ENCODE data around the gene SCEL. TPM values are rescaled to one million over a fixed set of nuclear protein-coding genes. Genes with fewer than 3 reads are reported as not detected.

The SCEL gene
- total RNA-seq, 1 donor from 2014 or later: not detected

DNA sequence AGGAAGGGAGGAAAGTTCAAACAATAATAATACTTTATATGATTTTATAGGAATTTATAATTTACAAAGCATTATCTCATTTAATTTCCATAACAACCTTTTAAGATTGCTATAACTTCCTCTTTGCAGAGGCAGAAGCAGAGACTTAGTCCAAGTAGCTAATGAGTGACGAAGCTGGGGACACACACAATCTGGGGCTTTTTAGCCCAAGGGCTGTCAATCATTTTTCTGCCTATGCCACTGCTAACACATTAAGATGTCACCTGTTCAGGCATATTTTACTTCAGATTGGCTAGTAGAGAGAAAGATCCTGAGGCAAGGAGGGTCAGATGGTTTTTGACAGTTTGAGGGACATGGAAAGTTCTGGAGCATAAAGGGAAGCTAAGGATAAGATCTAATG, 12.6 kb downstream of the SCEL start:
- intact Hi-C loops (cut with micrococcal nuclease): no loop called here
- Mint-ChIP-seq H3K27me3 (ENCODE audit: insufficient read depth) (no peaks in the 10 kb centered on the region), H3K4me1 (ENCODE audit: low read depth) (no peaks in the 10 kb centered on the region), H3K4me3 (no peak overlapping the region), H3K27ac (no peak overlapping the region), H3K9me3 (no peaks in the 10 kb centered on the region), H3K36me3 (ENCODE audit: low read depth) (no peaks in the 10 kb centered on the region)
- DNase-seq (ENCODE audit: low spot score): no peak

DNA sequence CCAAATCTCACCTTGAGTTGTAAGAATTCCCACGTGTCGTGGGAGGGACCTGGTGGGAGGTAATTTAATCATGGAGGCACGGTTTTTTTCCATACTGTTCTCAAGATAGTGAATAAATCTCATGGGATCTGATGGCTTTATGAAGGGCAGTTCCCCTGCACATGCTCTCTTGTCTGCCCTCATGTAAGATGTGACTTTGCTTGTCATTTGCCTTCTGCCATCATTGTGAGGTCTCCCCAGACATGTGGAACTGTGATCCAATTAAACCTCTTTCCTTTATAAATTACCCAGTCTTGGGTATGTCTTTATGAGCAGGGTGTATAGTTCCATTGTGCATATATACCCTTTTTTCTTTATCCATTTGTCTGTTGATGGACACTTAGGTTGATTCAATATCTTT, 13.1 kb downstream of the SCEL start:
- Mint-ChIP-seq H3K4me1 (ENCODE audit: low read depth) (no peaks in the 10 kb centered on the region), H3K9me3 (no peaks in the 10 kb centered on the region), H3K27ac (no peak overlapping the region), H3K36me3 (ENCODE audit: low read depth) (no peaks in the 10 kb centered on the region), H3K4me3 (no peak overlapping the region), H3K27me3 (ENCODE audit: insufficient read depth) (no peaks in the 10 kb centered on the region)
- intact Hi-C loops (cut with micrococcal nuclease): no loop called here
- DNase-seq (ENCODE audit: low spot score): no peak

DNA sequence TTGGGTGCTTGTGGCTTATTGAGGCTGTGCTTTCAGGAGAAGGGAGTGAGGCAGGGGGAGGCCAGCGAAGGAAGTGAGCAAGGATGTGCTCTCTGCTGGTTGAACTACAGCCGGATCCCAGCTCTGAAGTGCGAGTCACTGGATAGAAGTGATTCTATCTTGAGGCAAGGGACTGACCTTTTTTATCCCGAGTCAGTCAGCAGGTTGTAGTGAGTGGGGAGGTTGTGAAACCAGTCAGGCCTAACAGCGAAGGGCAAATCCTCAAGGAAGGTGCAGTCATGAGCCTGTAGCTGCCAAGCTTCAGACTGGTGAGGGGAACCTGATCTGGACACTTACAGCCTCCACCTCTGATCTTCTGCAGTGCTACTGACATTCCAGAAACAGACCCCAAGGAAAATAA, 18.6 kb downstream of the SCEL start:
- no peak for DNase-seq (ENCODE audit: low spot score)
- H3K27ac Mint-ChIP-seq: no peak overlapping the region
- no peak overlapping the region for H3K4me3 Mint-ChIP-seq
- no peaks in the 10 kb centered on the region for H3K9me3 Mint-ChIP-seq
- H3K27me3 Mint-ChIP-seq (ENCODE audit: insufficient read depth): peaks cover 6% of the 10 kb centered on the region
- H3K36me3 Mint-ChIP-seq (ENCODE audit: low read depth): no peaks in the 10 kb centered on the region
- intact Hi-C loops (cut with micrococcal nuclease): loop anchor here (10.0 kb wide), 1 partner anchor 559 kb away; the partner anchor contains the start of gene CLN5
- peaks cover 7% of the 10 kb centered on the region for H3K4me1 Mint-ChIP-seq (ENCODE audit: low read depth)

DNA sequence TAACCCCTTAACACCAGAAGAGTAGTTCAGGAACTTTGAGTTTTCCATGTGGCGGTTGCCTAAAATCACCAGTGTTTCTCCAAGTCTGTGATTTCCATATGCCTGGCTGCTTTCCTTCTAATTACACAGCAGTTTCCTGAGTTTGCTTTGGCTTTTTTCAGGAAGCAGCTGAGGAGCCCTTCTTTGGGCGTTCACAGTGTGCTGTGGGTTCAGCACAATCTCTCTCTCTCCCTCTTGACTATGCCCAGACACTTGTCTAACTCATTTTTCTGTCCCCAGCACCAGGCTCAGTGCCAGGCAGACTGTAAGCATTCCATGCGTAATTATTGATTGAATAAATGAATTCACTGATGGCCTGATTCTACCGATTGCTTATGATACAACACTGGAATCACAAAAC, 19.7 kb downstream of the SCEL start:
- Mint-ChIP-seq H3K27ac (no peak overlapping the region), H3K27me3 (ENCODE audit: insufficient read depth) (peaks cover 6% of the 10 kb centered on the region), H3K9me3 (no peaks in the 10 kb centered on the region), H3K4me1 (ENCODE audit: low read depth) (peaks cover 14% of the 10 kb centered on the region), H3K36me3 (ENCODE audit: low read depth) (no peaks in the 10 kb centered on the region), H3K4me3 (no peak overlapping the region)
- DNase-seq (ENCODE audit: low spot score): no peak
- intact Hi-C loops (cut with micrococcal nuclease): loop anchor here (10.0 kb wide), 1 partner anchor 560 kb away; the partner anchor contains the start of gene CLN5

DNA sequence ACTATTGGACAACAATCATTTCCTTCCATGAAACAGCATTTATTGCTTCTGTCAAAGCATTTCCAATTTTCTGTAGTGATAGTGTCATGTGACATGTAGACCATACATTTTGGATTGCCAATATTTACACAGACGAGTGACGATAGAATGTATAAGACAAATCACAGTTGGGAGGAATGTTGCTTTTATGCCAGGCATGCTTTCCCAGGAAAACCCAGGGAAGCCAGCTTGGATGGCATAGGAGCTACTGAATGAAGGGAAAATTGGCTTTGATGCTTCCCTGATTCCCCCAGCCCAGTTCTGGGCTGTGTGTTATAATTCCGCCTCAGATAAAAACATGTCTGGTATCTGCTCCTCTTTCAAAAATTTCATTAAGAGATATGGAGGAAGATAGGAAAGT, 22.5 kb downstream of the SCEL start:
- peaks cover 6% of the 10 kb centered on the region for H3K27me3 Mint-ChIP-seq (ENCODE audit: insufficient read depth)
- no peak for DNase-seq (ENCODE audit: low spot score)
- no peaks in the 10 kb centered on the region for H3K9me3 Mint-ChIP-seq
- no peaks in the 10 kb centered on the region for H3K36me3 Mint-ChIP-seq (ENCODE audit: low read depth)
- H3K4me3 Mint-ChIP-seq: no peak overlapping the region
- intact Hi-C loops (cut with micrococcal nuclease): loop anchor here (10.0 kb wide), 1 partner anchor 563 kb away; the partner anchor contains the start of gene CLN5
- H3K27ac Mint-ChIP-seq: no peak overlapping the region
- peaks cover 14% of the 10 kb centered on the region for H3K4me1 Mint-ChIP-seq (ENCODE audit: low read depth)

DNA sequence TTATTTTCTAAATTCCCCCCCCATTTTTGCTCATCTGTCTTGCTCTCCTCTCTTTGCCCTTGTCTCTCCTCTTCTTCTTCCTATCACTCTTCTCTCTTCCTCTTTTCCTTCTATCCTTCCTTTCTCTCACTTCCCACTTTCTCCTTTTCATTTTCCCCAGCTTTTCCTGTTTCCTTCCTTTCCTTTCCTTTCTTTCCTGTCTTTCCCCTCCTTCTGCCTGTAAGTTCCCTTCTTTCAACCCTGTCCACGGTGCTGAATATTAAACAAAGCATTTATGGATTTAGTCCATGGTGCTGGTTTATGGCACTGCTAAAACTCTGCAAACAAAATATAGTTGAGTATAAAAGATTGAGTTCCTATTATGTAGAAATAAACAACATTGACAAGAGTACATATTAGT, 27.6 kb downstream of the SCEL start:
- DNase-seq (ENCODE audit: low spot score): no peak
- Mint-ChIP-seq H3K9me3 (no peaks in the 10 kb centered on the region), H3K36me3 (ENCODE audit: low read depth) (no peaks in the 10 kb centered on the region), H3K27me3 (ENCODE audit: insufficient read depth) (peaks cover 5% of the 10 kb centered on the region), H3K27ac (no peak overlapping the region), H3K4me3 (no peak overlapping the region), H3K4me1 (ENCODE audit: low read depth) (peaks cover 11% of the 10 kb centered on the region)
- intact Hi-C loops (cut with micrococcal nuclease): no loop called here

DNA sequence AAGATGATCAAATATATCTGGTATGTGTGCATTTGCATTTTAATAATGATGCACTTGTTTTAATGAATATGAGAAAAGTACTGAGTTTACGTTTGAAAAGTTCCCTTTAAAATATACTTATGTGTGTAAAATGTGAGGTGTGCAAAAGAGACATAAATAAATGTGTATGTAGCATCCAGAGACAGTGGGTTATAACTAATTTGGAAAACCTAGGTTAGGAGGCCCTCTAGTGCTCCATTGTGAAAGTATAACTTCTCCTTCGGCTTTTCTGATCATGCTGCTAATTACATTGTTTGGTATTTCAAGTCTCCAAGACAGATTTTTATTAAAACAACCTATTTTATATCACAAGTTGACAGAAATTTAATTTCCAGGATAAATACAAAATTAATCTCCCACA, 30.1 kb downstream of the SCEL start:
- Mint-ChIP-seq H3K9me3 (no peaks in the 10 kb centered on the region), H3K4me1 (ENCODE audit: low read depth) (no peaks in the 10 kb centered on the region), H3K27ac (no peak overlapping the region), H3K27me3 (ENCODE audit: insufficient read depth) (peaks cover 8% of the 10 kb centered on the region), H3K4me3 (no peak overlapping the region), H3K36me3 (ENCODE audit: low read depth) (no peaks in the 10 kb centered on the region)
- DNase-seq (ENCODE audit: low spot score): no peak
- intact Hi-C loops (cut with micrococcal nuclease): loop anchor here (1.0 to 5.0 kb wide), 3 partner anchors 72 to 383 kb away; no protein-coding TSS in a partner anchor

DNA sequence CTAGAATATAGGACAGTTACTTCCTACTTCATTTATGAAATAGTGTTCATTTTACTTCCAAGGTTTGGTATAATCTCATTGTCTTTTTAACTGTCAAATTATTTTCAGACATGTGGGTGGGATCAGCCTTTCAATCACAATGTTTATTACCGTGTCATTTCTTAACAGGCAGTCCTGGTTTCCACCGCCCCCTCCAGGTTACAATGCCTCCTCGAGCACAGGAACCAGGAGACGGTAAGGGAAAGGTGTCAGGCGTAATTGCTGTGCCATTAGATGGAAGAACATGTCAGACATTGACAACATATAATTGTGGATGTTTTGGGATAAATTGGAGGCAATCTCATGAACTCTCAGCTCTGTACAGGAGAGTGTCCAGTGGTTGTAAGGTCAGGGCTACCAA, 36.5 kb downstream of the SCEL start:
- Mint-ChIP-seq H3K36me3 (ENCODE audit: low read depth) (no peaks in the 10 kb centered on the region), H3K27ac (no peak overlapping the region), H3K4me1 (ENCODE audit: low read depth) (no peaks in the 10 kb centered on the region), H3K4me3 (no peak overlapping the region), H3K27me3 (ENCODE audit: insufficient read depth) (peaks cover 15% of the 10 kb centered on the region), H3K9me3 (no peaks in the 10 kb centered on the region)
- DNase-seq (ENCODE audit: low spot score): no peak
- intact Hi-C loops (cut with micrococcal nuclease): no loop called here

DNA sequence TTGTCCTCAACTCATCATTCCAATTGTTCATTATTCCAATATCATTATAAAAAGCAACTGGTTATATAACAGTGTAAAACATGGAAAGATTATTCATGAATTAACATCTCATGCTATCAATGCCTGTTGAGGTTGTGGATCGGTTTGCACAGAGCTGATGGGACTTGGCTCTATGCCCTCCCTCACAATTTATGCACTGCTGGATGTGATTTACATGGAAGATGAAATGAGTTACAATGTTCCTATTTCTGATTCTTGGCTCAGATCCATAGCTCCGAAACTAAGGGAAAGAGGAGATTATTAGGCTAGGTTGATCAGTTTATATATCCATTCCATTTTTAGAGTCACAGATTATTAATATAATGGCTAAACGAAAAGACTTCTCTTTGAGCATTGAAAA, 38.6 kb downstream of the SCEL start:
- H3K4me3 Mint-ChIP-seq: no peak overlapping the region
- no peaks in the 10 kb centered on the region for H3K9me3 Mint-ChIP-seq
- intact Hi-C loops (cut with micrococcal nuclease): no loop called here
- H3K4me1 Mint-ChIP-seq (ENCODE audit: low read depth): no peaks in the 10 kb centered on the region
- no peaks in the 10 kb centered on the region for H3K36me3 Mint-ChIP-seq (ENCODE audit: low read depth)
- DNase-seq (ENCODE audit: low spot score): no peak
- peaks cover 12% of the 10 kb centered on the region for H3K27me3 Mint-ChIP-seq (ENCODE audit: insufficient read depth)
- H3K27ac Mint-ChIP-seq: no peak overlapping the region

DNA sequence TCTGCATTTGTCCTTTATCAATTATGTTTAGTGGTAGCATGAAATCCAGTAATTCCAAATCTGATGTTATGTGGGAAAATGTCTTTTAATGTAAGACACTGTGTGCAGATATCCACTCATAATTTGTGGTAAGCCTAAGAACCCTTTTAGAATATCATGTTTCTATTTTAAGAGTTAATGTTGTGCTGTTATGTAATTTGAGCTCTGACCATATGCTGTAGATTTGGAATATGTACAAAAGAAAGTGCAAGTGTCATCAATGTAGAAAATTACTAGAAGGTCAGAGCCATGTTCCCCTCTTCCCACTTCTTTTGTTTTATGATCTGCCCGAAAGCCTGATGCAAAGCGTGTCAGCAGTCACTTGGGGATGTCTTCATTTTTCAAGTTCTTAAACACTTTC, 44.5 kb downstream of the SCEL start:
- Mint-ChIP-seq H3K27me3 (ENCODE audit: insufficient read depth) (peaks cover 6% of the 10 kb centered on the region), H3K36me3 (ENCODE audit: low read depth) (no peaks in the 10 kb centered on the region), H3K9me3 (no peaks in the 10 kb centered on the region), H3K4me1 (ENCODE audit: low read depth) (no peaks in the 10 kb centered on the region), H3K27ac (no peak overlapping the region), H3K4me3 (no peak overlapping the region)
- intact Hi-C loops (cut with micrococcal nuclease): no loop called here
- DNase-seq (ENCODE audit: low spot score): no peak

DNA sequence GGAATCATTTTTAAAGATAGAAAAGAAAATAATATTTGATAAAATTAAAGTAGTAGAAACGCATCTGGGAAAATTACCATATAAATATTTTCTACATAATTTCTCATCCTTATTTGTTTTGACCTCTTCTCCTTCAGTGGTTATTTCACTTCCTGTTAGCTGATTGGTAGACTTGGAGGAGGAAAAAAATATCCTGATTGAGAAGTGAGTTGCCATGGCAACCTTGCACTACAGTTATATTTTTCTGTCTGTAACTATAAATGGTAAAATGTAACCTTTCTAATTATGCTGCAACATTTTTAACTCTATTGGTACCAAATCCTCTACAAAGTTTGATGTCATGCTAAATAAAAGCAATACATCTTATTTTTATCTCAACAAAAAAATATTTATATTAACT, 45.2 kb downstream of the SCEL start:
- no peaks in the 10 kb centered on the region for H3K9me3 Mint-ChIP-seq
- H3K4me1 Mint-ChIP-seq (ENCODE audit: low read depth): no peaks in the 10 kb centered on the region
- DNase-seq (ENCODE audit: low spot score): no peak
- peaks cover 5% of the 10 kb centered on the region for H3K27me3 Mint-ChIP-seq (ENCODE audit: insufficient read depth)
- intact Hi-C loops (cut with micrococcal nuclease): no loop called here
- no peak overlapping the region for H3K4me3 Mint-ChIP-seq
- no peak overlapping the region for H3K27ac Mint-ChIP-seq
- no peaks in the 10 kb centered on the region for H3K36me3 Mint-ChIP-seq (ENCODE audit: low read depth)

DNA sequence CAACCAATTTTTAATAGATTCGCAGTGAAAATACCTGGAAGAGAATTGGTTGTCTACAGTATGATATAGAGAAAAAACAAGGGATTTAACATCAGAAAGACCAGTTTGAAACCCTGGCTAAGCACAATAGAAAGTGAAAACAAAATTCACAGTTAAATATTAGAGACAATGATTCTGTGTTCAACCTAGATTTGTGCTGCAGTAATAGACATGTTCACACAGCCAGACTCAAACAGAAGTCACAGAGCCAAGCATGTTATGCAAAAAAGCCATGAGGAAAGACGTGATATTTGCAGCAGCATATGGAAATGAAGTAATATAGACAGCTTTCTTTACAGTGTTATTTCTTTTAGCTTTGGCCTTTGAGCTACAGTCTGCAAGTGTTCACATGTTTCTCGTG, 48.1 kb downstream of the SCEL start:
- no peaks in the 10 kb centered on the region for H3K36me3 Mint-ChIP-seq (ENCODE audit: low read depth)
- intact Hi-C loops (cut with micrococcal nuclease): no loop called here
- H3K27me3 Mint-ChIP-seq (ENCODE audit: insufficient read depth): peaks cover 3% of the 10 kb centered on the region
- no peaks in the 10 kb centered on the region for H3K4me1 Mint-ChIP-seq (ENCODE audit: low read depth)
- H3K9me3 Mint-ChIP-seq: no peaks in the 10 kb centered on the region
- H3K4me3 Mint-ChIP-seq: no peak overlapping the region
- no peak overlapping the region for H3K27ac Mint-ChIP-seq
- DNase-seq (ENCODE audit: low spot score): no peak

DNA sequence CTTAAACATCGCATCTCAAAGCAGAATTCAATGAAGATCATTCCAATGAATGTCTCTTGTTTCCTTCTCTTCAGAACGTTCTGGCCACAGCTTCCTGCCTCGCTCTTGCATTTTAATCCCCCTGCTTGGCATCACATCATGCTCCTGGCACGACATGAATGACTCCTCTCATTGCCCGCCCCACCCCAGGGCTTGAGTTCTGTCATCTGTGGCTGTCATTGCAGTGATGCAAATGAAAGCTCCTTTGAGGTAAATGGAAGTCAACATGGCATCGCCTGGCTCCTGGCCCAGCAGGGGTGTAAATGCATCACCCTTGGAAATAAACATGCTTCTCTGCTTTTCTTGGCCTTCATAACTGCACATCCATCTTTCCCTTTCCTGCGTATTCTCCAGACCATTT, 48.6 kb downstream of the SCEL start:
- intact Hi-C loops (cut with micrococcal nuclease): no loop called here
- peaks cover 3% of the 10 kb centered on the region for H3K27me3 Mint-ChIP-seq (ENCODE audit: insufficient read depth)
- no peak overlapping the region for H3K4me3 Mint-ChIP-seq
- DNase-seq (ENCODE audit: low spot score): no peak
- no peaks in the 10 kb centered on the region for H3K36me3 Mint-ChIP-seq (ENCODE audit: low read depth)
- no peaks in the 10 kb centered on the region for H3K4me1 Mint-ChIP-seq (ENCODE audit: low read depth)
- no peak overlapping the region for H3K27ac Mint-ChIP-seq
- no peaks in the 10 kb centered on the region for H3K9me3 Mint-ChIP-seq

DNA sequence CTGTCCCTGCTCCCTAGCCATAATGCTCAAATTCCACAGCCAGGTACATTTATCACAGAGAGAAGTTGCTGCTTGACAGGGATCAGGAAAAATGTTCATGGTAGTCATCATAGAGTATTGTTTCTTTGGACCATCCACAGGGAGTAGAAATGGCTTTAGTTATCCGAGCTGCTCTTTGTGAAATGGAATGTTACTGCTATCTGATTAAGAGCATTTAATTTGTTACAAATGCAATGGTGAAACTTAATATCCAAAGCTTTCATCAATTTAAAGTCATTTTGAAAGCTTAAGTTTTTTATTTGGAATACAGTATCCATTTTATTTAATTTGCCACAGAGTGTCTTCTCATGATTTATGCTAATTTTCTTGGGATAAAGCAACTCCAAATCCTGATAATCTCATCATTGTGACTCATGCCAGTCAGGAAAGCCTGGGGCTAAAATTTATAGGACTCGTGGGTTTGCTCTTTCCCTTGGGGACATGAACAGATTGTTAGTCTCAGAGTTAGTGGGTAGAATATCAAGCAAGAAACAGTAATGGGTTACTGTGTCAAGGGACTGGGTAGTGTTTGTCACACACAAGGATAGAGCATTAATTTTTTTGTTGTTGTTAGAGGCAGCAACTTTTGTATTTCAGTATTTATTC, 59.8 kb downstream of the SCEL start:
- Mint-ChIP-seq H3K4me1 (ENCODE audit: low read depth) (no peaks in the 10 kb centered on the region), H3K36me3 (ENCODE audit: low read depth) (no peaks in the 10 kb centered on the region), H3K27me3 (ENCODE audit: insufficient read depth) (peaks cover 30% of the 10 kb centered on the region), H3K4me3 (no peak overlapping the region), H3K9me3 (no peaks in the 10 kb centered on the region), H3K27ac (no peak overlapping the region)
- no peak for DNase-seq (ENCODE audit: low spot score)
- intact Hi-C loops (cut with micrococcal nuclease): no loop called here

Data from activated T-helper 1 cell treated with anti-CD3 and anti-CD28 coated beads, Interleukin-12 subunit alpha, Interleukin-12 subunit beta, Interleukin-2, Interleukin-4 antibody, amounts not matched to agents 30 ng/mL and 10 ng/mL and 1 ng/mL, durations not matched to agents 14 hours and 24 hours and 36 hours (primary cell).